Vagina (tissue), 2 donors: ENCODE results near the gene ELF1.

Experiments
- POLR2A ChIP-seq, 2 donors: fragments of 450-650 bp; IDR thresholded peaks; one replicate each; pipeline ENCODE4 v1.6.1; 2017; ENCODE audit warnings: antibody characterized with exemption in 2 of 2, mild to moderate bottlenecking in 2 of 2, moderate library complexity in 2 of 2
- POLR2AphosphoS5 ChIP-seq, 2 donors: sonication (generic); formaldehyde crosslinking; IDR thresholded peaks; one replicate each; pipeline ENCODE4 v1.9.0; 2017; ENCODE audit warnings: antibody characterized with exemption in 2 of 2, mild to moderate bottlenecking in 2 of 2, low read depth in 1 of 2; ENCODE audit not compliant: insufficient read depth in 1 of 2
- TF ChIP-seq, protein P1 (sequence below), 3 experiments: fragments of 450-650 bp in 2 of 3; fragments of 200-600 bp in 1 of 3; sonication (generic) in 1 of 3; IDR thresholded peaks; one replicate each; pipeline ENCODE4 v1.5.1; 2017 to 2019; ENCODE audit warnings: antibody characterized with exemption in 3 of 3, mild to moderate bottlenecking in 2 of 3, moderate library complexity in 2 of 3

- TF ChIP-seq, protein P1, sequence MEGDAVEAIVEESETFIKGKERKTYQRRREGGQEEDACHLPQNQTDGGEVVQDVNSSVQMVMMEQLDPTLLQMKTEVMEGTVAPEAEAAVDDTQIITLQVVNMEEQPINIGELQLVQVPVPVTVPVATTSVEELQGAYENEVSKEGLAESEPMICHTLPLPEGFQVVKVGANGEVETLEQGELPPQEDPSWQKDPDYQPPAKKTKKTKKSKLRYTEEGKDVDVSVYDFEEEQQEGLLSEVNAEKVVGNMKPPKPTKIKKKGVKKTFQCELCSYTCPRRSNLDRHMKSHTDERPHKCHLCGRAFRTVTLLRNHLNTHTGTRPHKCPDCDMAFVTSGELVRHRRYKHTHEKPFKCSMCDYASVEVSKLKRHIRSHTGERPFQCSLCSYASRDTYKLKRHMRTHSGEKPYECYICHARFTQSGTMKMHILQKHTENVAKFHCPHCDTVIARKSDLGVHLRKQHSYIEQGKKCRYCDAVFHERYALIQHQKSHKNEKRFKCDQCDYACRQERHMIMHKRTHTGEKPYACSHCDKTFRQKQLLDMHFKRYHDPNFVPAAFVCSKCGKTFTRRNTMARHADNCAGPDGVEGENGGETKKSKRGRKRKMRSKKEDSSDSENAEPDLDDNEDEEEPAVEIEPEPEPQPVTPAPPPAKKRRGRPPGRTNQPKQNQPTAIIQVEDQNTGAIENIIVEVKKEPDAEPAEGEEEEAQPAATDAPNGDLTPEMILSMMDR (IDR thresholded peaks at IDR 0.05), result no peak
- TF ChIP-seq POLR2A (IDR thresholded peaks at IDR 0.05) (no peak), POLR2AphosphoS5 (IDR thresholded peaks at IDR 0.05; ENCODE audit: insufficient read depth in 1 of 2, low read depth in 1 of 2) (no peak)
These were observed 86.9 kb downstream of the ELF1 start for GRCh38 chr13:40932252-40932651.
